SK-N-SH (cell line): ENCODE data around the gene MGAM2. TPM values are rescaled to one million over a fixed set of nuclear protein-coding genes. Genes with fewer than 3 reads are reported as not detected.

Source experiments
- CTCF ChIA-PET: fragments of 300-600, 350-600 bp; formaldehyde crosslinking; extraction: SDS; loops from one replicate; lab custom pipeline; 2021; lab: Yijun Ruan, JAX
- POLR2A ChIA-PET: fragments of 350-600 bp; sonication (Branson Sonifier 250); formaldehyde crosslinking; extraction: SDS; loops from one replicate; lab custom pipeline; 2020; ENCODE audit warnings: antibody characterized with exemption, inconsistent platforms; lab: Yijun Ruan, JAX
- DNase-seq: peaks from one replicate; pipeline ENCODE4 v3.0.0; 2012
- H2AFZ ChIP-seq: fragments of 200-600 bp; sonication (generic); 2 replicates; pipeline ENCODE4 v1.8.1; 2016; ENCODE audit warnings: antibody characterized with exemption, mild to moderate bottlenecking, low read depth
- H3F3A ChIP-seq: fragments of 200-600 bp; sonication (generic); replicated peaks from 2 replicates; pipeline ENCODE3; 2016; ENCODE audit warnings: antibody characterized with exemption, mild to moderate bottlenecking; ENCODE audit not compliant: insufficient read depth
- H3K27ac ChIP-seq, 2 experiments: fragments of 200-500 bp in 1 of 2; fragments of 200-600 bp in 1 of 2; sonication (Bioruptor generic) in 1 of 2; sonication (generic), shearing (Covaris generic) in 1 of 2; 2 replicates each; pipeline versions ENCODE4 v1.5.1 to v1.6.1; 2014 to 2016; ENCODE audit warnings: low read depth in 2 of 2, inconsistent platforms in 1 of 2, low read length in 1 of 2, mild to moderate bottlenecking in 1 of 2, mixed read lengths in 1 of 2
- H3K27me3 ChIP-seq: fragments of 200-600 bp; sonication (generic), shearing (Covaris generic); 2 replicates; pipeline ENCODE4 v1.6.1; 2016; ENCODE audit warnings: mixed run types; ENCODE audit not compliant: insufficient read depth
- H3K36me3 ChIP-seq, 2 experiments: fragments of 200-500 bp in 1 of 2; fragments of 200-600 bp in 1 of 2; sonication (Bioruptor generic) in 1 of 2; sonication (generic) in 1 of 2; replicated peaks in 1 of 2; 2 replicates each; pipeline versions ENCODE3 to v1.5.1; 2014 to 2016; ENCODE audit warnings: low read length in 1 of 2, mild to moderate bottlenecking in 1 of 2; ENCODE audit not compliant: insufficient read depth in 2 of 2, control insufficient read depth in 1 of 2
- H3K4me1 ChIP-seq, 2 experiments: fragments of 200-500 bp in 1 of 2; fragments of 200-600 bp in 1 of 2; sonication (Bioruptor generic) in 1 of 2; sonication (generic), shearing (Covaris generic) in 1 of 2; 2 replicates each; pipeline versions ENCODE4 v1.5.1 to v1.6.1; 2014 to 2016; ENCODE audit warnings: low read depth in 1 of 2, low read length in 1 of 2, mixed run types in 1 of 2; ENCODE audit not compliant: insufficient read depth in 2 of 2, control insufficient read depth in 1 of 2
- H3K4me2 ChIP-seq: fragments of 200-600 bp; sonication (generic), shearing (Covaris generic); 2 replicates; pipeline ENCODE4 v1.6.1; 2017; ENCODE audit warnings: mixed run types
- H3K4me3 ChIP-seq, 2 experiments: fragments of 200-500 bp in 1 of 2; fragments of 200-600 bp in 1 of 2; sonication (Bioruptor generic) in 1 of 2; sonication (generic), shearing (Covaris generic) in 1 of 2; 2 replicates each; pipeline versions ENCODE4 v1.5.1 to v1.8.1; 2014 to 2016; ENCODE audit warnings: low read depth in 2 of 2, inconsistent platforms in 1 of 2, low read length in 1 of 2, mild to moderate bottlenecking in 1 of 2, mixed read lengths in 1 of 2, moderate library complexity in 1 of 2
- H3K79me2 ChIP-seq: fragments of 200-600 bp; sonication (generic); 2 replicates; pipeline ENCODE4 v1.8.1; 2017; ENCODE audit warnings: mild to moderate bottlenecking; ENCODE audit not compliant: insufficient read depth
- H3K9ac ChIP-seq: fragments of 200-600 bp; sonication (generic); 2 replicates; pipeline ENCODE4 v1.6.1; 2017; ENCODE audit warnings: mixed run types
- H3K9me2 ChIP-seq: fragments of 200-600 bp; sonication (generic); 2 replicates; pipeline ENCODE4 v1.6.1; 2017; ENCODE audit warnings: mixed run types
- H3K9me3 ChIP-seq: fragments of 200-600 bp; sonication (generic); 2 replicates; pipeline ENCODE4 v1.6.1; 2017; ENCODE audit warnings: mixed run types, mild to moderate bottlenecking, moderate library complexity
- H4K20me1 ChIP-seq: fragments of 200-600 bp; sonication (generic); 2 replicates; pipeline ENCODE4 v1.6.1; 2017; ENCODE audit warnings: mild to moderate bottlenecking, mixed run types; ENCODE audit not compliant: insufficient read depth
- EP300 ChIP-seq, 2 experiments: IDR thresholded peaks; 2 replicates each; pipeline versions ENCODE4 v1.4.0 to v1.6.1; 2012; ENCODE audit warnings: borderline replicate concordance in 1 of 2, low read depth in 1 of 2, low read length in 1 of 2
- FOXM1 ChIP-seq: IDR thresholded peaks from 2 replicates; pipeline ENCODE4 v1.4.0; 2012; ENCODE audit warnings: low read depth, mild to moderate bottlenecking
- GABPA ChIP-seq: IDR thresholded peaks from 2 replicates; pipeline ENCODE4 v1.4.0; 2012; ENCODE audit warnings: low read depth, mild to moderate bottlenecking
- GATA2 ChIP-seq: sonication (generic); formaldehyde crosslinking; IDR thresholded peaks from 2 replicates; pipeline ENCODE4 v1.5.0; 2020; ENCODE audit warnings: mild to moderate bottlenecking, missing genetic modification reagents
- MXI1 ChIP-seq: IDR thresholded peaks from 2 replicates; pipeline ENCODE4 v1.6.1; 2012; ENCODE audit warnings: mild to moderate bottlenecking, low read depth, low read length, improper control_type of control experiment
- POLR2AphosphoS5 ChIP-seq: IDR thresholded peaks from 2 replicates; pipeline ENCODE4 v1.6.1; 2012; ENCODE audit warnings: low read depth, low read length
- RFX5 ChIP-seq: IDR thresholded peaks from 2 replicates; pipeline ENCODE4 v1.6.1; 2012; ENCODE audit warnings: mild to moderate bottlenecking, improper control_type of control experiment, low read length
- RXRA ChIP-seq: IDR thresholded peaks from 2 replicates; pipeline ENCODE4 v1.4.0; 2012; ENCODE audit warnings: low read depth, mild to moderate bottlenecking, borderline replicate concordance
- SIN3A ChIP-seq: IDR thresholded peaks from 2 replicates; pipeline ENCODE4 v1.6.1; 2012; ENCODE audit warnings: low read depth, mild to moderate bottlenecking, low read length, moderate library complexity, borderline replicate concordance
- TCF12 ChIP-seq: IDR thresholded peaks from 2 replicates; pipeline ENCODE4 v1.4.0; 2012
- TEAD4 ChIP-seq: IDR thresholded peaks from 2 replicates; pipeline ENCODE4 v1.4.0; 2012; ENCODE audit warnings: mild to moderate bottlenecking, borderline replicate concordance; ENCODE audit not compliant: insufficient read depth
- YY1 ChIP-seq: IDR thresholded peaks from 2 replicates; pipeline ENCODE4 v1.4.0; 2012; ENCODE audit warnings: low read depth, mild to moderate bottlenecking
- WGBS: methylation state at CpG from one replicate; pipeline ENCODE4 v1.1.6; 2017; ENCODE audit warnings: low lambda C conversion rate; 5-methylcytosine and 5-hydroxymethylcytosine counted together
- polyA plus RNA-seq, 3 experiments: library from polyadenylated mRNA; depleted of rRNA; stranded (reverse); fragments of >200 nt; gene quantifications; 2 replicates each; pipeline ENCODE4 v1.2.3, GENCODE V29; 2012
- TF ChIP-seq, protein P1 (sequence below): fragments of 150-350 bp; IDR thresholded peaks from 2 replicates; pipeline ENCODE4 v1.6.1; 2017; ENCODE audit warnings: antibody characterized with exemption, low read length, low read depth, borderline replicate concordance
- TF ChIP-seq, protein P2 (sequence below): IDR thresholded peaks from 2 replicates; pipeline ENCODE4 v1.4.0; 2012; ENCODE audit warnings: low read depth, borderline replicate concordance
- TF ChIP-seq, protein P3 (sequence below): IDR thresholded peaks from 2 replicates; pipeline ENCODE4 v1.6.1; 2012; ENCODE audit warnings: mild to moderate bottlenecking, low read depth, low read length, moderate library complexity
- TF ChIP-seq, protein P4 (sequence below): IDR thresholded peaks from 2 replicates; pipeline ENCODE4 v1.4.0; 2012; ENCODE audit warnings: low read depth, borderline replicate concordance
- TF ChIP-seq, protein P5 (sequence below): fragments of 200-600 bp; sonication (generic); IDR thresholded peaks from 2 replicates; pipeline ENCODE4 v1.6.1; 2017; ENCODE audit warnings: antibody characterized with exemption, mild to moderate bottlenecking, moderate library complexity

The MGAM2 gene
- polyA plus RNA-seq, 1 of the 3 experiments (the other 2 are of a cell fraction) = not detected

DNA sequence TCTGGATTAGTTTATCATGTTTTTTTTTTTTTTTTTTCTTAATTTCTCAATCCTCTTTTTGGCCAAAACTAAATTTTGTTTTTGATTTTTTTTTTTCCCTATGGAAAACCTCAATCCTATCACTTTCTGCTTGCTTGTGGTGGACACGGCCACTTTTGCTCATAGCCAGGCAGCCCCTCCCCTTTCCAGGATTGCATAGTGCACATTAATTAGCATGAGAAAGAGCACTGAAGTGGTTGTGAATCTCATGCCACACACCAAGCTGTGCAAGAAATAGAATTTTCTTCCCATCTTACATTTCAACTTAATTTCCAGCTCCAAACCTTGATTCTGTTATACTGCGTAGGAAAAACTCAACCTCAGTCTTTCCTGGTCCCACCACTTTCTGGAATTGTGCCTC is 34.6 kb downstream of the MGAM2 start:
- Histone ChIP-seq H3K9me3 (no peaks in the 10 kb centered on the region), H3K9me2 (no peaks in the 10 kb centered on the region), H4K20me1 (no peaks in the 10 kb centered on the region), H3K4me1 (no peaks in the 10 kb centered on the region), H3K79me2 (no peaks in the 10 kb centered on the region), H3K36me3 (no peaks in the 10 kb centered on the region), H3F3A (no peaks in the 10 kb centered on the region), H3K4me2 (no peak overlapping the region), H3K27ac (no peak overlapping the region), H2AFZ (no peak overlapping the region), H3K27me3 (peaks cover 55% of the 10 kb centered on the region; the same call in 1 of the 2 replicates), H3K9ac (no peak overlapping the region), H3K4me3 (no peak overlapping the region)
- DNase-seq = no peak
- ChIA-PET POLR2A (no interaction called here), CTCF (no interaction called here)
- 10% methylated on average over 2 of the region's 2 CpGs for WGBS
- TF ChIP-seq SIN3A = no peak
- TF ChIP-seq FOXM1 = no peak
- TF ChIP-seq, protein P1, sequence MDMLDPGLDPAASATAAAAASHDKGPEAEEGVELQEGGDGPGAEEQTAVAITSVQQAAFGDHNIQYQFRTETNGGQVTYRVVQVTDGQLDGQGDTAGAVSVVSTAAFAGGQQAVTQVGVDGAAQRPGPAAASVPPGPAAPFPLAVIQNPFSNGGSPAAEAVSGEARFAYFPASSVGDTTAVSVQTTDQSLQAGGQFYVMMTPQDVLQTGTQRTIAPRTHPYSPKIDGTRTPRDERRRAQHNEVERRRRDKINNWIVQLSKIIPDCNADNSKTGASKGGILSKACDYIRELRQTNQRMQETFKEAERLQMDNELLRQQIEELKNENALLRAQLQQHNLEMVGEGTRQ = no peak
- no peak for TF ChIP-seq GABPA
- TF ChIP-seq EP300 (IDR thresholded peaks at IDR 0.05; ENCODE audit: borderline replicate concordance in 1 of 2, low read depth in 1 of 2, low read length in 1 of 2) = no peak
- no peak for TF ChIP-seq TCF12
- TF ChIP-seq TEAD4 = no peak
- TF ChIP-seq RFX5 = no peak
- TF ChIP-seq, protein P2, sequence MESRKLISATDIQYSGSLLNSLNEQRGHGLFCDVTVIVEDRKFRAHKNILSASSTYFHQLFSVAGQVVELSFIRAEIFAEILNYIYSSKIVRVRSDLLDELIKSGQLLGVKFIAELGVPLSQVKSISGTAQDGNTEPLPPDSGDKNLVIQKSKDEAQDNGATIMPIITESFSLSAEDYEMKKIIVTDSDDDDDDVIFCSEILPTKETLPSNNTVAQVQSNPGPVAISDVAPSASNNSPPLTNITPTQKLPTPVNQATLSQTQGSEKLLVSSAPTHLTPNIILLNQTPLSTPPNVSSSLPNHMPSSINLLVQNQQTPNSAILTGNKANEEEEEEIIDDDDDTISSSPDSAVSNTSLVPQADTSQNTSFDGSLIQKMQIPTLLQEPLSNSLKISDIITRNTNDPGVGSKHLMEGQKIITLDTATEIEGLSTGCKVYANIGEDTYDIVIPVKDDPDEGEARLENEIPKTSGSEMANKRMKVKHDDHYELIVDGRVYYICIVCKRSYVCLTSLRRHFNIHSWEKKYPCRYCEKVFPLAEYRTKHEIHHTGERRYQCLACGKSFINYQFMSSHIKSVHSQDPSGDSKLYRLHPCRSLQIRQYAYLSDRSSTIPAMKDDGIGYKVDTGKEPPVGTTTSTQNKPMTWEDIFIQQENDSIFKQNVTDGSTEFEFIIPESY = no peak
- no peak for TF ChIP-seq YY1
- TF ChIP-seq, protein P3, sequence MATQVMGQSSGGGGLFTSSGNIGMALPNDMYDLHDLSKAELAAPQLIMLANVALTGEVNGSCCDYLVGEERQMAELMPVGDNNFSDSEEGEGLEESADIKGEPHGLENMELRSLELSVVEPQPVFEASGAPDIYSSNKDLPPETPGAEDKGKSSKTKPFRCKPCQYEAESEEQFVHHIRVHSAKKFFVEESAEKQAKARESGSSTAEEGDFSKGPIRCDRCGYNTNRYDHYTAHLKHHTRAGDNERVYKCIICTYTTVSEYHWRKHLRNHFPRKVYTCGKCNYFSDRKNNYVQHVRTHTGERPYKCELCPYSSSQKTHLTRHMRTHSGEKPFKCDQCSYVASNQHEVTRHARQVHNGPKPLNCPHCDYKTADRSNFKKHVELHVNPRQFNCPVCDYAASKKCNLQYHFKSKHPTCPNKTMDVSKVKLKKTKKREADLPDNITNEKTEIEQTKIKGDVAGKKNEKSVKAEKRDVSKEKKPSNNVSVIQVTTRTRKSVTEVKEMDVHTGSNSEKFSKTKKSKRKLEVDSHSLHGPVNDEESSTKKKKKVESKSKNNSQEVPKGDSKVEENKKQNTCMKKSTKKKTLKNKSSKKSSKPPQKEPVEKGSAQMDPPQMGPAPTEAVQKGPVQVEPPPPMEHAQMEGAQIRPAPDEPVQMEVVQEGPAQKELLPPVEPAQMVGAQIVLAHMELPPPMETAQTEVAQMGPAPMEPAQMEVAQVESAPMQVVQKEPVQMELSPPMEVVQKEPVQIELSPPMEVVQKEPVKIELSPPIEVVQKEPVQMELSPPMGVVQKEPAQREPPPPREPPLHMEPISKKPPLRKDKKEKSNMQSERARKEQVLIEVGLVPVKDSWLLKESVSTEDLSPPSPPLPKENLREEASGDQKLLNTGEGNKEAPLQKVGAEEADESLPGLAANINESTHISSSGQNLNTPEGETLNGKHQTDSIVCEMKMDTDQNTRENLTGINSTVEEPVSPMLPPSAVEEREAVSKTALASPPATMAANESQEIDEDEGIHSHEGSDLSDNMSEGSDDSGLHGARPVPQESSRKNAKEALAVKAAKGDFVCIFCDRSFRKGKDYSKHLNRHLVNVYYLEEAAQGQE = no peak
- no peak for TF ChIP-seq GATA2 (CRISPR knock-in tag)
- TF ChIP-seq, protein P4, sequence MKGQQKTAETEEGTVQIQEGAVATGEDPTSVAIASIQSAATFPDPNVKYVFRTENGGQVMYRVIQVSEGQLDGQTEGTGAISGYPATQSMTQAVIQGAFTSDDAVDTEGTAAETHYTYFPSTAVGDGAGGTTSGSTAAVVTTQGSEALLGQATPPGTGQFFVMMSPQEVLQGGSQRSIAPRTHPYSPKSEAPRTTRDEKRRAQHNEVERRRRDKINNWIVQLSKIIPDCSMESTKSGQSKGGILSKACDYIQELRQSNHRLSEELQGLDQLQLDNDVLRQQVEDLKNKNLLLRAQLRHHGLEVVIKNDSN = no peak
- TF ChIP-seq RXRA = no peak
- no peak for TF ChIP-seq MXI1
- TF ChIP-seq, protein P5, sequence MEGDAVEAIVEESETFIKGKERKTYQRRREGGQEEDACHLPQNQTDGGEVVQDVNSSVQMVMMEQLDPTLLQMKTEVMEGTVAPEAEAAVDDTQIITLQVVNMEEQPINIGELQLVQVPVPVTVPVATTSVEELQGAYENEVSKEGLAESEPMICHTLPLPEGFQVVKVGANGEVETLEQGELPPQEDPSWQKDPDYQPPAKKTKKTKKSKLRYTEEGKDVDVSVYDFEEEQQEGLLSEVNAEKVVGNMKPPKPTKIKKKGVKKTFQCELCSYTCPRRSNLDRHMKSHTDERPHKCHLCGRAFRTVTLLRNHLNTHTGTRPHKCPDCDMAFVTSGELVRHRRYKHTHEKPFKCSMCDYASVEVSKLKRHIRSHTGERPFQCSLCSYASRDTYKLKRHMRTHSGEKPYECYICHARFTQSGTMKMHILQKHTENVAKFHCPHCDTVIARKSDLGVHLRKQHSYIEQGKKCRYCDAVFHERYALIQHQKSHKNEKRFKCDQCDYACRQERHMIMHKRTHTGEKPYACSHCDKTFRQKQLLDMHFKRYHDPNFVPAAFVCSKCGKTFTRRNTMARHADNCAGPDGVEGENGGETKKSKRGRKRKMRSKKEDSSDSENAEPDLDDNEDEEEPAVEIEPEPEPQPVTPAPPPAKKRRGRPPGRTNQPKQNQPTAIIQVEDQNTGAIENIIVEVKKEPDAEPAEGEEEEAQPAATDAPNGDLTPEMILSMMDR = no peak
- TF ChIP-seq POLR2AphosphoS5 = no peak
